ENCODE results near the gene DCN.

DCN gene

DNA sequence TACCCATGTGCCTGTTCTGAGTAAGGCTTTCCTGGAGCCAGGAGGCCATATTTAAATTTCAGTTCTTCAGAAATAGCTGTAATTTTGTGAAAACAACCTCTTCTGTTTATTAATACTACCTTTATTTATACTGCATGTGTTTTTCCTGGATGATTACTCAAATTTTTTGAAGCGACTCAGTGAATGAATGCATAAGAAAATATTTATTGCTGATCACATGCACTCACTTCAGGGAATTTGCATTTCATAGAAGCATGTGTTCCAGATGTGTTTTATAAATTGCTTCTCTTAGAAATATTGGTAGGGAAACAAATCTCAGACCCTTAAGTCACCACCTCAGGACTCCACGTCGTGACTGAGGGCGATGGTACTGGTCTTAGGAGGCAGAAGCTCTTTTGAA lies 21.8 kb upstream of the DCN start:
- H3K9me3 ChIP-seq (ENCODE audit: control insufficient read depth, insufficient read depth, low read length), result no peaks in the 10 kb centered on the region
- no peak overlapping the region for H3K9ac ChIP-seq (ENCODE audit: low read depth, low read length)
- no peaks in the 10 kb centered on the region for H3K36me3 ChIP-seq (ENCODE audit: insufficient read depth, low read length)
- peaks cover 3% of the 10 kb centered on the region; the same call in 1 of the 2 replicates for H3K4me1 ChIP-seq (ENCODE audit: insufficient read depth, low read length)

GRCh38 chr12:91203610-91204009 lies 21.0 kb upstream of the DCN start:
- Histone ChIP-seq H3K36me3 (ENCODE audit: insufficient read depth, low read length) (no peaks in the 10 kb centered on the region), H3K4me1 (ENCODE audit: insufficient read depth, low read length) (peaks cover 3% of the 10 kb centered on the region; the same call in 1 of the 2 replicates), H3K9me3 (ENCODE audit: control insufficient read depth, insufficient read depth, low read length) (no peaks in the 10 kb centered on the region), H3K9ac (ENCODE audit: low read depth, low read length) (no peak overlapping the region)

- no peaks in the 10 kb centered on the region for H3K36me3 ChIP-seq (ENCODE audit: insufficient read depth, low read length)
- H3K9me3 ChIP-seq (ENCODE audit: control insufficient read depth, insufficient read depth, low read length), result no peaks in the 10 kb centered on the region
- H3K9ac ChIP-seq (ENCODE audit: low read depth, low read length), result no peak overlapping the region
- peaks cover 3% of the 10 kb centered on the region; the same call in 1 of the 2 replicates for H3K4me1 ChIP-seq (ENCODE audit: insufficient read depth, low read length)
These were observed 19.8 kb upstream of the DCN start for GRCh38 chr12:91202390-91202789.

DNA sequence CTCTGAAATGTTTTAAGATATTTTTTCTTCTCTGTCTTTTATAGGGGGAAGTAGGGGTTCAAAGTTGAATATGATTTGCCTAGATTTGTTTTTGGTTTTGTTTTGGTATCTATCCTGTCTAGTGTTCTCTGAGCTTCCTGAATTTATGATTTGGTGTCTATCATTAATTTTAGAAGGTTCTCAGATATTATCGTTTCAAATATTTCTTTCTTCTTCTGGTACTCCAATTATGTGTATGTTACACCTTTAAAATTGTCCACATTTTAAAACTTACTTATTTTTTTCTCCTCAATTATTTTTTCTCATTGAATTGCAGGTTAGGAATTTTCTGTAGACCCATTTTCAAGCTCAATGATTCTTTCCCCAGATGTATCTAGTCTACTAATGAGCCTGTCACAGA lies 13.8 kb upstream of the DCN start:
- Histone ChIP-seq H3K9me3 (ENCODE audit: control insufficient read depth, insufficient read depth, low read length) (0 out of 2 replicates have a peak, but pooled peaks cover 3% of the 10 kb centered on the region), H3K36me3 (ENCODE audit: insufficient read depth, low read length) (no peaks in the 10 kb centered on the region), H3K4me1 (ENCODE audit: insufficient read depth, low read length) (no peaks in the 10 kb centered on the region), H3K9ac (ENCODE audit: low read depth, low read length) (no peak overlapping the region)

DNA sequence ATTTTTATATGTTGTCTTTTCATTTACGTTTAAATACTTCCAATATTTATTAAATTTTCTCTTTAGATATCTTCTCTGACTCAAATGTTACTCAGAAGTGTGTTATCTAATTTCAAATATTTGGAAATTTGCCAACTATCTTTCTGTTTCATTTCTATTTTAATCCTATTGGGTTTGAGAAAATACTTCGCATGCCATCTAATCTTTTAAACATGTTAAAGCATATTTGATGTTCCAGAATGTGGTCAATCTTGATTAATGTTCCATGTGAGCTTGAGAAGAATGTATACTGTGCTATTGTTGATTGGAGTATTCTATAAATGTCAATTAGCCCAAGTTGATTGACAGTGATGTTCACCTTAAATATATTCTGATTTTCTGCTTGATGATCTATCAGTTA lies 11.9 kb upstream of the DCN start:
- Histone ChIP-seq H3K9ac (ENCODE audit: low read depth, low read length) (no peak overlapping the region), H3K4me1 (ENCODE audit: insufficient read depth, low read length) (no peaks in the 10 kb centered on the region), H3K36me3 (ENCODE audit: insufficient read depth, low read length) (no peaks in the 10 kb centered on the region), H3K9me3 (ENCODE audit: control insufficient read depth, insufficient read depth, low read length) (0 out of 2 replicates have a peak, but pooled peaks cover 3% of the 10 kb centered on the region)

- no peaks in the 10 kb centered on the region for H3K4me1 ChIP-seq (ENCODE audit: insufficient read depth, low read length)
- H3K9me3 ChIP-seq (ENCODE audit: control insufficient read depth, insufficient read depth, low read length), result 0 out of 2 replicates have a peak, but pooled peaks cover 3% of the 10 kb centered on the region
- no peaks in the 10 kb centered on the region for H3K36me3 ChIP-seq (ENCODE audit: insufficient read depth, low read length)
- H3K9ac ChIP-seq (ENCODE audit: low read depth, low read length), result no peak overlapping the region
These were observed 9.0 kb upstream of the DCN start for GRCh38 chr12:91191513-91192111.

DNA sequence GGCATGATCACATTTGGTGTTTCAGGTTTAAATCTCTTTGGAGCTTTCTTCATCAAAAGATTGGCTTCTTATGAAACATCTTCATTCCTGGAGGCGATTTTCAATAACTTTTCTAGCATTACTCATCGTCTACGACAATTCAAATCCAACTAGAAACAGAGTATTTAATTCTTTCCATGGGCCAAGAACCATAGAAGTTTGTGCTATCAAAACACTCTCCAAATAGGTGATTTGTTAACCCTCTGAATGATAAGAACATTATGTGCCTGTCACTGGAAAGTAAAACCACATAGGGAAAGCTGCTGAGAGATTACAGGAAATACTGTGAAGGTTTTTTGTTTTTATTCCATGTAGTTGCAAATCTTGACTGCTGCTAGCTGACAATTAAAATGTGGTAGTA lies 6.9 kb upstream of the DCN start:
- no peak overlapping the region for H3K9ac ChIP-seq (ENCODE audit: low read depth, low read length)
- no peaks in the 10 kb centered on the region for H3K4me1 ChIP-seq (ENCODE audit: insufficient read depth, low read length)

DNA sequence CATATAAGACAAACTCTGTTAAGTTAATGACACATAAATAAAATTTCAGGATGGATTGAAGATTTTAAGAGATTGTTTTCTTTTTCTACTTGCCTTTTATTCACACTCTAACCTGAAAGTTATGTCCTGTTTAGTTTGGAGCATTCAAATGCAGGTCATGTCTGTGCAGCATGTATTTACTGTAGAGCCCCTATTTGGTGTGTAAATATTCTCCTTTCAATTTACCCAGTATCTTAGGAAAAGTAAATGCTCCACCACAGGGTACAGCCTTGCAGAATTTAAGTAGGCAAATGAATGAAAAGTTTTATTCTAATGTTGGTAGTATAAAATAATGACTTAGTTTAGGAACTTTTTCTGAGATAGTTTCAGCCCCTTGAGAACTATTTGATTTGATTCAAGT lies 6.2 kb upstream of the DCN start:
- Histone ChIP-seq H3K36me3 (ENCODE audit: insufficient read depth, low read length) (no peaks in the 10 kb centered on the region), H3K9ac (ENCODE audit: low read depth, low read length) (no peak overlapping the region), H3K4me1 (ENCODE audit: insufficient read depth, low read length) (no peaks in the 10 kb centered on the region), H3K9me3 (ENCODE audit: control insufficient read depth, insufficient read depth, low read length) (no peaks in the 10 kb centered on the region)

More for the DNA sequence above, 6.9 kb upstream of the DCN start:
- no peaks in the 10 kb centered on the region for H3K9me3 ChIP-seq (ENCODE audit: control insufficient read depth, insufficient read depth, low read length)
- no peaks in the 10 kb centered on the region for H3K36me3 ChIP-seq (ENCODE audit: insufficient read depth, low read length)

DNA sequence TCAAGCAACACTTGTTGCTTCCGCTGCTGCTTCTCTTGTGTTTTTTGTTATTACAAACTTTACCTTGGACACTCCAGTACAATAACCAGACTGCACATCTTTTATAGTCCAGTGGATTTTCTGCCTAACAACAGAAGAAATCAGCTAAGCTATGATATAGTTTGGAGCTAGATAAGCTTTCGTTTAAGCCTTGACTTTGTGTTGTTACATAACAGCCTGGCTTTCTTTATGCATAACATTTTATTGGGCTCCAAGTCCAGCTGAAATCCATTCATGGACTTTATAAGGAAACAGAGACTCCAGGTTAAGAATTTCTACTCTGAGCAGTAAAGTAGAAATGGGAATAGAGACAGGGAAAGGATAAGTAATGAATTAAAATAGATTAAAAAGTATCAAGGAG lies 3.5 kb upstream of the DCN start:
- no peaks in the 10 kb centered on the region for H3K9me3 ChIP-seq (ENCODE audit: control insufficient read depth, insufficient read depth, low read length)
- H3K4me1 ChIP-seq (ENCODE audit: insufficient read depth, low read length), result no peaks in the 10 kb centered on the region
- no peaks in the 10 kb centered on the region for H3K36me3 ChIP-seq (ENCODE audit: insufficient read depth, low read length)
- no peak overlapping the region for H3K9ac ChIP-seq (ENCODE audit: low read depth, low read length)

GRCh38 chr12:91185421-91185820 lies 2.8 kb upstream of the DCN start:
- Histone ChIP-seq H3K9me3 (ENCODE audit: control insufficient read depth, insufficient read depth, low read length) (no peaks in the 10 kb centered on the region), H3K4me1 (ENCODE audit: insufficient read depth, low read length) (no peaks in the 10 kb centered on the region), H3K9ac (ENCODE audit: low read depth, low read length) (no peak overlapping the region), H3K36me3 (ENCODE audit: insufficient read depth, low read length) (no peaks in the 10 kb centered on the region)

DNA sequence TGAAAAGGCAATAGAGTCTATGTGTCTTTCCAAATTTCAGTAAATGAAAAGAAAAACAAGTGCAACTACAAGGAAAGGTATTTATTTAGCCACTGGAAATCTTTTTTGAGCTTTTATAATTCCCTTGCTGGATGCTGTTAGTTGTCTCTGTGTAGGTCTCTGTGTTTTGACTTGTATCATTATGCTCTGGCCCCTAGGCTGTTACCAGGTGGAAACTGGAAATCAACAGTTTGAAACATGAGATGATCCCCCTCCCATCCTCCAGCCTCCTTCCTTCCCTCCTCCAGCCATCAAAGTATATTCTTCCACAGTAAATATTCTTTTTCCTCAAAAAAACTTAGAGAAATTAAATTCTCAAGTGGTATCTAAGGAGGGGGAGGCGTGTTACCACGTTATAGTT lies 934 bp upstream of the DCN start:
- H3K9me3 ChIP-seq (ENCODE audit: control insufficient read depth, insufficient read depth, low read length), result no peaks in the 10 kb centered on the region
- H3K9ac ChIP-seq (ENCODE audit: low read depth, low read length), result no peak overlapping the region
- H3K36me3 ChIP-seq (ENCODE audit: insufficient read depth, low read length), result no peaks in the 10 kb centered on the region
- no peaks in the 10 kb centered on the region for H3K4me1 ChIP-seq (ENCODE audit: insufficient read depth, low read length)

- Histone ChIP-seq H3K9me3 (ENCODE audit: control insufficient read depth, insufficient read depth, low read length) (no peaks in the 10 kb centered on the region), H3K4me1 (ENCODE audit: insufficient read depth, low read length) (no peaks in the 10 kb centered on the region), H3K9ac (ENCODE audit: low read depth, low read length) (no peak overlapping the region), H3K36me3 (ENCODE audit: insufficient read depth, low read length) (no peaks in the 10 kb centered on the region)
These were observed 1.8 kb downstream of the DCN start for GRCh38 chr12:91180582-91181395.

- no peaks in the 10 kb centered on the region for H3K9me3 ChIP-seq (ENCODE audit: control insufficient read depth, insufficient read depth, low read length)
- H3K9ac ChIP-seq (ENCODE audit: low read depth, low read length), result no peak overlapping the region
- no peaks in the 10 kb centered on the region for H3K36me3 ChIP-seq (ENCODE audit: insufficient read depth, low read length)
- H3K4me1 ChIP-seq (ENCODE audit: insufficient read depth, low read length), result no peaks in the 10 kb centered on the region
These were observed 2.6 kb downstream of the DCN start for GRCh38 chr12:91179966-91180561.

- no peaks in the 10 kb centered on the region for H3K36me3 ChIP-seq (ENCODE audit: insufficient read depth, low read length)
- no peak overlapping the region for H3K9ac ChIP-seq (ENCODE audit: low read depth, low read length)
- H3K4me1 ChIP-seq (ENCODE audit: insufficient read depth, low read length), result no peaks in the 10 kb centered on the region
- no peaks in the 10 kb centered on the region for H3K9me3 ChIP-seq (ENCODE audit: control insufficient read depth, insufficient read depth, low read length)
These were observed 3.3 kb downstream of the DCN start for GRCh38 chr12:91179315-91179714.

DNA sequence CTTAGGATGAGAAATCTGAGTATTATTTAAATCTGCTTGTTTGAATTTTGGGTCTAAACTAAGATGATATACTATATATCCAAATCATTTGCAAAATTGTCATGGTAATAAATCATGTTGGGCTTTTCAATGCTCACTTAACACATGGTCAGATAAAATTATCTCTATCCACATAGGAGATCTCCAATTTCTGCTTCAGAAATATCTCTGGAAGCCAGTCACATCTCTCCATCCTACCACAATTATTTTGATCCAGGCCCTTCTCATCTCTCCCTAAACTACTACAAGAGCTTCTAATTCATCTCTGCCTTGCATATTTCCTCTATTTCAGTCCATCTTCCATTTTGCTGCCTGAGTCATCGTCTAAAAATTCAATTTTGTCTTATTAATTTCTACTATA lies 3.8 kb downstream of the DCN start:
- Histone ChIP-seq H3K4me1 (ENCODE audit: insufficient read depth, low read length) (no peaks in the 10 kb centered on the region), H3K9me3 (ENCODE audit: control insufficient read depth, insufficient read depth, low read length) (no peaks in the 10 kb centered on the region), H3K9ac (ENCODE audit: low read depth, low read length) (no peak overlapping the region), H3K36me3 (ENCODE audit: insufficient read depth, low read length) (no peaks in the 10 kb centered on the region)

Data from ES-I3 (cell line).